Measurements from ENCODE around the gene DOCK10.

DOCK10 gene

GRCh38 chr2:224753743-224754540, 288.3 kb downstream of the DOCK10 start:
- no peak for DNase-seq

- no peak for DNase-seq
Observed at GRCh38 chr2:224751996-224752698, 290.1 kb downstream of the DOCK10 start.

DNA sequence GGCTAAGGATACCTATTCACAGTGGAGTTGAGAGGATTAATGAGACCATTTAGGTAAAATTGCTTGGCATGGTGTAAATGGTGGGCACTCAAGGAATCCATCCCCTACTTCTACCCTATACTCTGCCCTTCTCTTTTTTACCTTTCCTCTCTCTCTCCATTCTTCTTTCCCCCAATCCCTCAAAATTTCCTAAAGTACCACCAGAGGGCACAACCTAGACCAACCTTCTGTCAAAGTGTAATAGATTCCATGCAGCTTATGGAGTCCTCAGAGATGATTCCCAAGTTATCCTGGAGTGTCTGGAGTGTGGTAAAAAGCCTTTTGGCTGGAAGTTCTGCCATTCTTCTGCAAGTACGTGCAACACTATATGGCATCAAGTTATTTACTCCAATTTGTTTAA, 293.1 kb downstream of the DOCK10 start:
- DNase-seq, result no peak

GRCh38 chr2:224747765-224748164, 294.5 kb downstream of the DOCK10 start:
- DNase-seq, result no peak

DNA sequence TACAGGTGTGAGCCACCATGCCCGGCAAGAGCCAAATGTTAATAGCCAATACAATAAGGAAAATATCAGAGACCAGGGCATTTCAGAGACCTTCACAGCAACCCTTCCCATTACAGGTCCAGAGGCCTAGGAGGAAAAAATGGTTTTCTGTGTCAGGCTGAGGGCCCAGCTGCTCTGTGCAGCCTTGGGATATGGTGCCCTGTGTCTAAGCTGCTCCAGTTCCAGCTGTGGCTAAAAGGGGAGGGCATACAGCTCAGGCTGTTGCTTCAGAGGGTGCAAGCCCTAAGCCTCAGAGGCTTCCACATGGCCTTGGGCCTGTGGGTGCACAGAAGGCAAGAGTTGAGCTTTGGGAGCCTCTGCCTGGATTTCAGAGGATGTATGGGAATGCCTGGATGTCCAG, 306.0 kb downstream of the DOCK10 start:
- no peak for DNase-seq

- DNase-seq, result no peak
Observed at GRCh38 chr2:224734949-224735348, 307.3 kb downstream of the DOCK10 start.

DNA sequence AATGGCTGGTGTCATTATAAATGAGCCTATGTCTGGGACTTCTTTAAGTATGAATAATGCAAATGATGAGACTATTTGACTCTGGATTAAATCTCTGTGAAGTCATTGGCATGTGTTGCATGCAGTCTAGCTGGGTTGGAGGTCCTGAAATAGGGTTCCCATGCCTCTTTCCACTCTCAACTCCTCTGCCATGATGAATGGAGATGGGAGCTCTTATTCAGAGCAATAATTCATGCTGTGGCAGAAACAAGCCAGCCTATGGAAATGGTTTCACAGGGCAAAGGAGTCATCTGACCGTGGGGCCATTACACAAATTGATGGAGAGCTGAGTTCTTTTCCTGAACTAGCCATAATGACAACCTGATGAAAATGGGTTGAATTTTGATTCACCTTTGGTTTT, 310.6 kb downstream of the DOCK10 start:
- DNase-seq, result no peak

DNA sequence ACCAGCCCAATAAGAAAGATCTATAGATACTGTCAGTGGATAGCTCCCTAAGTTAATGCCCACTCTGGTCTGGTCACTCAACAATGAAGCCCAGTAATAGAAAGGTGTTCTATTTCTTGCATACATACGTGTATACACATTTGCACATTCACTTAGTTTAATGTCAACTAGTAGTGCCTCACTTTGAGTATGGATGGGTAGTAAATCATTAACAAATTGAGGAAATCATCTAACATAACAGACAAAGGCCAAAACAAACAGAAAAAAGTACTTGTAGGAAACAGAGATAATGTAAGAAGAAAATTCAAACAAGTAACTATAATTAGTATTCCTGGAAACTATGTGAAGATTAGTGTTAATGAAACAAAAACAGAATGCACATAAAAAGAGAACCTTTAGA, 312.8 kb downstream of the DOCK10 start:
- DNase-seq, result no peak

DNA sequence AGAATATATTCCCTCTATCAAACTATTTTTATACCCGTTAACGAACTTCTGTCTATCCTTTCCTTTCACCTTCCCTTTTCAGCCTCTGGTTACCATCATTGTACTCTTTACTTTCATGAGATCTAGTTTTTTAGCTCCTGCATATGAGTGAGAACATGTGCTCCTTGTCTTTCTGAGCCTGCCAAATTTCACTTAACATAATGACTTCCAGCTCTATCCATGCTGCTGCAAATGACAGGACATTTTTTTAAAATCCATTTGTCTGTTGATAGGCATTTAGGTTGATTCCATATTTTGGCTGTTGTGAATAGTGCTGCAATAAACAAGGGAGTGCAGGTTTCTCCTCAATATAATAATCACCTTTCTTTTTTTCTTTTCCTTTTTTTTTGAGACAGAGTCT, 317.9 kb downstream of the DOCK10 start:
- DNase-seq, result no peak

GRCh38 chr2:224723586-224724217, 318.6 kb downstream of the DOCK10 start:
- DNase-seq, result no peak

DNA sequence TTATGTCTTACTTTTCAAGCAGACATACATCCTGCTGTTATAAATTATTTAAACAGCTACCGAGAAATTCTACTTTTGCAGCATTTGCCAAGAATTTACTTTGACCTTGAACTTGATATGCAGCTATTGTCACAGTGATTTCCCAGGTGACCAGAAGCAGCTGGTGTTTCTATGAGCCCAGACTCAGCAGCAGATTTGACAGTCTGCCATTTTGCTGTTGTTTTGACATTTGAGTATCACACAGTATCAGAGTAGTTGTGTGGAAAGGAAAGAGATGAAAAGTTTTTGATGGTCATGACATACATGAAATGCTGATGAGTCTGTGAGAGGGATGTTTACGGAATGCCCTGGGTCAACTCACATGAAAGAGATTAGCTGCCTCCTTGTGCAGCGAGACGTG, 319.5 kb downstream of the DOCK10 start:
- DNase-seq, result no peak

DNA sequence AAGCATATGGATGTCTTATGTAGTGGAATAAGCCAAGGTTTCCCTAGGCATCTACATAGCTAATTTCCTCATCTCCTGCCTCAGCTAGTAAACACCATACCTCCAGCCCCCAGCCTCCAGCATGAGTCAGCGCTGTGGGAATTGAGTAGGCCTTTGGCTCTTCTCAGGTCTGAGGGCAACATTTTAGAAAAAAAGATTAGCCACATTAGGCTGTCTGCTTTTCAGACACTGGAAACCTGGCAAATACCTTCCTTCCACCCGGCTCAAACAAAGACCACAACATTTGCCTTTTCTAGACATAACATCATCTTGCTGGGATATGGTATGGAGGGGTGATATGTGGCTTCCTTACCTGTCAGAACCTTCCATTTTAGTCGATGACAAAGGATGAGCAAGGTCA, 320.0 kb downstream of the DOCK10 start:
- DNase-seq, result no peak

- no peak for DNase-seq
Observed at GRCh38 chr2:224716921-224717320, 325.3 kb downstream of the DOCK10 start.

- DNase-seq, result no peak
Observed at GRCh38 chr2:224716201-224716600, 326.1 kb downstream of the DOCK10 start, which contains the start of gene CCDC195. Gene CCDC195 (minus strand): TSS chr2:224716365. CDS start chr2:224716365, 0 bp downstream.
